GM18507 (cell line): ENCODE results near the gene PIM3.

ENCODE experiments used
- DNase-seq: peaks from one replicate; pipeline ENCODE4 v3.0.0; 2011; ENCODE audit warnings: low read depth; ENCODE audit not compliant: insufficient read length; ENCODE audit errors: extremely low spot score
- FAIRE-seq: peaks from 2 replicates; lab custom pipeline; 2011; peaks lifted over from hg19 to GRCh38; lab: Jason Lieb, UNC

Gene PIM3

DNA sequence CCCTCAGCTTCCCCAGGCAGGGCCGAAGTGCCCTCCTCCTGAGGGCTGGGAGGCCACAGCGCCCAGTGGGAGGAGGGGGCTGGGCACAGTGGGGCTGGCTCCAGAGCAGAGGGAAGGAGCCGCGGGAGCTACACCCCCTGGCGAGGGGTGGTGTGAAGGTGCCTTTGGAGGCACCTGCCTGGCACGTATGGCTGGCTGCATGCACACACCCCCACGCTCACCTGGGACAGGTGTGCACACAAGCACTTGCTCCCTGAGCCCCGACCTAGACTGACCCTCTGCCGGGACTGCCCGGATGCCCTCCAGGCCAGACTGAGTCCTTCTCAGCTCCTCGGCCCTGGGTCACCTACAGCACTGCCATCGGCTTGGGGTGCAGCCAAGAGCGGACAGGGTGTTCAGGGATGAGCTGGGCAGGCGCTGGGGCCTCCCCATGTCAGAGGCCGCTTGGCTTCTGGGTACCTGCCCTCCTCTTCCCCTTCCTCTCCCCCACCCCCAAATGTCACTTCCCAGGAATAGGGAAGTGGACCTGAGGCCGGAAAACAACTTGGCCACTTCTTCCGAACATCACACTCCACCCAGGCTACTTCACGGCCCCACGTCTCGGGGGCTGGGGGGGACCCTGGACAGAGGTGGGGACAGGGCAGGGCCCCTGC lies 7.4 kb upstream of the PIM3 start:
- FAIRE-seq (no peak), DNase-seq (no peak)

DNA sequence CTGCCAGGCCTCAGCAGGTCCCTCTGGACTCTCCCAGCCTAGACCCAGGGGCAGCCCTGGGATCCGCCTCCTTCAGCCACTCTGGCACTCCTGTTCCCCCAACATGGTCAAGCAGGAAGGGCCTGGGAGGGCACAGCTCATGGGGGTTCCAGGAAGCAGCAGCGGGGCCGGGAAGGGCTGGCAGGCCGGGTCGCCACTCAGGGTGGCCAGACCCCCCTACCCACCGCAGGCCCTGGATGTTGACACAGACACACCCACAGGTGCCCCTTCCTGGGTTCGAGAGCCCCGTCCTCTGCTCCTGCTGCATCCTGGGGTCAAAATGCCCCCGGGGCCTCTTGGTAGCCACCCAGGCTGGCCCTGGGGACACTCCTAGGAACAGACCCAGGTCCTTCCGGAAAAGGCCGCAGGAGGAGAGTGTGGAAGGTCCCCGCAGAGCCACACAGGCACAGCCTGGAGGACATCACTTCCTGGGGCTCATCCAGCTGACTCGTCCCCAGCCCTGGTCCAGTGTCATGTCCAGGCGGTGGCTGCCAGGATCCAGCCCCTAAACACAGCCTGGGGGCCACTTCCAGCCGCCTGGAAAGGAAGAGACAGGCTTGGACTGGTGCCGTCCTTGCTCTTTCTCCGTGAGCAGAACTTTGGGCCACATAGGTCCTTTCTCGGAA lies 6.8 kb upstream of the PIM3 start:
- FAIRE-seq (no peak), DNase-seq (no peak)

GRCh38 chr22:49954354-49954753 lies 6.2 kb upstream of the PIM3 start:
- DNase-seq (no peak), FAIRE-seq (no peak)

GRCh38 chr22:49954991-49955580 lies 5.5 kb upstream of the PIM3 start:
- FAIRE-seq (no peak), DNase-seq (no peak)

DNA sequence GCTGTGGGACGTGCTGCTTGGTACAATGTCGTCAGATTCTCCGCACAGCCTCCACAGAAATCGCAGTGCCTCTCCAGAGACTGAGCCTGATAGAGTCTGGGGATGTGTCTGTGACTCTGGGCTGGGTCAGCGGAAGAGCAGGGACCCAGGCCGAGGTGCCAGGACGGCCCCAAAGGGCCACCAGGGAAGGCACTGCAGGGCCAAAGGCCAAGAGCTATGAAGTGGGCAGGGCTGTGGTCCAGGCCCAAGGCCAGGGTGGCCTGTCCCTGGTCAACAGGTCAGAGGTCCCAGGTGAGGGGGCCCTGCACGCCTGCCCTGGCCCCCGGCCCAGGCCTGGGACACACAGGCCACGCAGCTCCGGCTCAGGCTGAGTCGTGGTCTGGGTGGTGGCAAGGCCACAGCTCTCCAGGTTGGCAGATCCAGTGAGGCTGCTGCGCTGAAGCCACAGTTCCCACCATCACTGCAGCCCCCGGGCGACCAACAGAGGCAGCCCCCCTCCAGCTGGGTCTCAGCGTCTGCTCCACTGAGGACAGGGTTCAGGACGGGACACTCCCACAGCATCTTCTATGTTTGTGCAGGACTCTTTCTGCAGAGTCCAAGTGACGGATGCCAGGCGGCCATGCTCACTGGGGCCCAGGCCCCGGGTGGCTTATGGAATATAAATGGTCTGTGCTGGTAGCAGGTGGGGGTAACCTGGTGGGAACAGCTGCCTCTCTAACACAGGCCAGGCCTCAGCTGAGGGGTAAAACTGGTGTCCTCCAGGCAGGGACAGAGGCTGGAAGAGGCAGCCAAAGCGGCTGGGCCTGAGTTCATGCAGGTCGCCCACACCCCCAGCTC lies 4.8 kb upstream of the PIM3 start:
- FAIRE-seq (no peak), DNase-seq (no peak)

- no peak for DNase-seq
- FAIRE-seq: no peak
These were observed 4.2 kb upstream of the PIM3 start for GRCh38 chr22:49956418-49956770.

DNA sequence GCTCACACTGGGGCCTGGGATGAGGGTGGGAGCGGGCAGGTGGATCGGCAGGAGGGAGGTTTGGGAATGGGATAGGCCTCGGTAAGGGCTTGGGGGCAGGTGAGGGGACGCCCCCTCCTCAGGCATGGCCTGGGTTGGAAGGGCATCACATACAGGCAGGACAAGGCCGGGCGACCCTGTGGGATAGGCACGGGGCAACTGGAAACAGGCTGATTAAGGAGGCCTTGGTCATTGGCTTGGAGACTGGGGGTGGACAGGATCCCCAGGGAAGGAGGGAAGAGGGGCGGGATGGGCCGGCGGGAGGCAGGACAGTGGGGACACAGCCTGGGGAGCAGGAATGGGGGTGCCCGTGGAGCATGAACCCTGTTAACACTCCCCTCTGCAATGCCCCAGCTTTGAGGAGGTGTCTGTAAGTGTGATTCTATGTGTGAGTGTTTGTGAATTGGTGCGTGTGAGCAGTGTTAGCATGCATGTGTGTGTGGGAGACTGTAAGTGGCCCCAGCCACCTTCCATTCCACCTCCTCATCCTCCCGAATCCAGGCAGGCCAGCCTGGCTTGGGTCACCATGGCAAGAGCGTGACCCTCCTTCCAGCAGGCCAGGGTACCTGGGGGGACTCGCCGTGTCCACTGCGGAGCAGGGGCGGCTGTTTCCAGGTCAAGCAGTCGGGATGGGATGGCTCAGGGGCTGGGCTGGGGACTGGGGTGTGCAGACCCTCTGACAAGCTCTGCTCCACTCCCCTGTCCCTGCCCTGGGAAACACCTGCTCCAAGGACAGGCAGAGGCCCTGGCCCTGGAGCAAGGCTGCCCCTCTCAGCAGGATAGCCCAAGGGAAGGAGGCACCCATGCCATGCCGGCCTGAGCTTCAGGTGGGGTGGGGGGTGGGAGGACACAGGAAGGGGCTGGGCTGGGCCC lies 3.4 kb upstream of the PIM3 start:
- no peak for FAIRE-seq
- DNase-seq: no peak

- no peak for DNase-seq
- FAIRE-seq: no peak
These were observed 2.7 kb upstream of the PIM3 start for GRCh38 chr22:49957826-49958365.

GRCh38 chr22:49958366-49958921 lies 2.1 kb upstream of the PIM3 start:
- DNase-seq (no peak), FAIRE-seq (no peak)

DNA sequence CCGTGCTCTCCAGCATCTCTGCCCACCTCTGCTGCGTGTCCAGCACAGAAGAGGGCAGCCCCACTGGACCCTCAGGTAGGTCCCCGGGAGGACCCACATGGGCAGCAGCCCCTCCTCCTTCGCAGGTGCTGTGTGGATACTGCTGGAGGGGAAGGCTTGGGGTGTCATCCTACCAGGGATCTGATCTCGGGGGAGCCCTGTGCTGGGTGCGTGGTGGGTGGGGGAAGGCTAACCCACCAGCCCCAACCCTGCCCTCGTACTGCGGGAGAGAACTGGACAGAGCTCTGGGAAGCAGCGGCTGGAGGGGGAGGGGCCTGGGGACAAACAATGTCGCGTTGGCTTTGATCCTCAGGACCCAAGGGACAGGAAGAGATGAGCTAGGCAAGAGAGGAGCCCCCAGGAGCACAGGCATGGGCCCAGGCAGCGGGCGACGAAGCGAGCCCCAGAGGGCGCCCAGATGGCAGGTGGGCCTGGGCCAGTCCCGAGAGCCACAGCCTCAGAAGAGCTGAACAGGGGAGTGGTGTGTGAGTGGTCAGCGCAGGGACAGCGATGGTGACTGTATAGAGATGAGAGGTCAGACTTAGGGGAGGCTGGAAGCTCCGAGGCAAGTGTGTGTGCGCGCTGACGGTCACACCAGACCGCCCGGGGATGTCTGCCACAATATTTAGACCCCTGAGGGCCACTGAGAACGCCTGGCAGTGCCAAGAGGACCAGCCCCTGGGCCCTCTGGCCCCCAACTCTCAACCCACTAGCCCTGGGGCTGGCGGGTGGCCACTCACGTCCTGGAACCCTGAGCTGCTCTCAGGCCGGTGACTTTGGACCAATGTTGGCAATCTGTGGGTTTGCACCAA lies 1.4 kb upstream of the PIM3 start:
- FAIRE-seq: no peak
- DNase-seq: no peak

DNA sequence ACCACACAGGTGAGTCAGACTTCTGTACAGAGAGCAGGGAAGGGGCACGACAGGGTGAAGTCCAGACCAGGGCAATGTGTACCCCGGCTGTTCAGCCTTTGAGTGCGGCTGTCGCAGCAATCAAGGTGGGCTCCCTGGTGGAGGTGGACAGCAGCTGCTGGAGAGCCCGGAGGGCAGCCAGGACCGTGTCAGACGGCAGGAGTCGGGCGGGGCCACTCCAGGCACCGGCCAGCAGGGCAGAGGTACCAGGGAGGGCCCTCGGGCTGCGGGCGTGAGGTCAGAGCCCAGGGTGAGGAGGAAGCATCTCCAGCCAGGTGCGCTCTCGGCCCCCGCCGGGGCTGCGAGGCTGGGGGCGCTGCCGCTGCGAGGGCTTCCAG lies 802 bp upstream of the PIM3 start:
- FAIRE-seq: no peak
- DNase-seq: no peak

DNA sequence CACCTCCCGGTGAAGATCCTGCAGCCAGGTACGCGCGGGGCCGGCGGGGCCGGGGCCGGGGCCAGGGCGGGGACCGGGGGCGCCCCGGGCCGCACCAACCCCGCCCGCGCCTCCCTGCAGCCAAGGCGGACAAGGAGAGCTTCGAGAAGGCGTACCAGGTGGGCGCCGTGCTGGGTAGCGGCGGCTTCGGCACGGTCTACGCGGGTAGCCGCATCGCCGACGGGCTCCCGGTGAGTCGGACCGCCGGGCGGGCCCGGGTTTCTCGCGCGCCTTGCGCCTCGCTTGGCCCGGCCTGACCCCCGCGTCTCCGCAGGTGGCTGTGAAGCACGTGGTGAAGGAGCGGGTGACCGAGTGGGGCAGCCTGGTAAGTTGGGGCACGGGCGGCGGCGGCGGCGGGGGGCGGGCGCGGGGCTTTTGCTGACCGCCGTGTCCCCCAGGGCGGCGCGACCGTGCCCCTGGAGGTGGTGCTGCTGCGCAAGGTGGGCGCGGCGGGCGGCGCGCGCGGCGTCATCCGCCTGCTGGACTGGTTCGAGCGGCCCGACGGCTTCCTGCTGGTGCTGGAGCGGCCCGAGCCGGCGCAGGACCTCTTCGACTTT lies 531 bp downstream of the PIM3 start:
- FAIRE-seq (no peak), DNase-seq (no peak)

DNA sequence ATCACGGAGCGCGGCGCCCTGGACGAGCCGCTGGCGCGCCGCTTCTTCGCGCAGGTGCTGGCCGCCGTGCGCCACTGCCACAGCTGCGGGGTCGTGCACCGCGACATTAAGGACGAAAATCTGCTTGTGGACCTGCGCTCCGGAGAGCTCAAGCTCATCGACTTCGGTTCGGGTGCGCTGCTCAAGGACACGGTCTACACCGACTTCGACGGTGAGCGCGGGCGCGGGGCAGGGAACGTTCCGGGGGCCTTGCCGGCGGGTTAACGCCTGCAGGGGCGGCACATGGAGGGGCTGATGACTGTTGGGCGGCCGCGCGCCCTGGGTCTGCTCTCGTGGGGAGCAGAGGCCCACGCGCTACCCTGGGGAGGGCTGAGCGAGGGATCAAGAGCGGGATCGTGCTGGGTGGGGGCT lies 1.0 kb downstream of the PIM3 start:
- FAIRE-seq (no peak), DNase-seq (no peak)

DNA sequence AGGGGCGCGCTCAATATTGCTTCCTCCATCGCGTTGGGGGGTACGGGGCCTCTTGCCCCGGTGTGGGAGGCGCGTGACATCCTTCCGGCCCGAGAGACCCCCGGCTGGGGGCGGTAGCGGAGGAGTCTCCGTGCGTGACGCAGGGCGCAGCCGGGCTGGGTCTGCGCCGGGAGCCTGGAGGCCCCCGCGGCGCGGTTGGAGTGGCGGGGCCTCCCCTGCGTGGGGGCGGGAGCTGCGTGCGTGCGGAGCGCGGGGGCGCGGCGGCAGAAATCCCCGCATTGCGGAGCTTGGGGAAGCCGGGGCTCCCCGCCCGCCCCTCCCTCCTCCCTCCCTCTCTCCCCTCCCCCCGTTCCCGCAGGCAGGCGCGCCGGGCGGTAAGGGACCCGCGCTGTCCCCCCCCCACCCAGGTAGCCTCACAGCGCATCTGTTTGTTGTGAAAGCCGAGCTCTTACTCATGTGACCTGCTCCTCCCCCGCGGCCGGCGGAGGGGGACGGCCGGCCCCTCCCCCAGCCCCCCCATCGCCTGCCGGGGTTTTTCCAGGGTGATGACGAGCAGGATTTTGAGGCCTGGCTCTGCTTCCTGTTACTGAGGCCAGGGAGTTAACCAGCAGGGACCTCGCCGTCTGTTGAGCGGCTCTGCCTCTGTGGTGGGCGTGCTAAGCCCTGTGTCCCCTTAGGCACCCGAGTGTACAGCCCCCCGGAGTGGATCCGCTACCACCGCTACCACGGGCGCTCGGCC lies 1.6 kb downstream of the PIM3 start:
- FAIRE-seq (peak; percentile 81), DNase-seq (no peak)

DNA sequence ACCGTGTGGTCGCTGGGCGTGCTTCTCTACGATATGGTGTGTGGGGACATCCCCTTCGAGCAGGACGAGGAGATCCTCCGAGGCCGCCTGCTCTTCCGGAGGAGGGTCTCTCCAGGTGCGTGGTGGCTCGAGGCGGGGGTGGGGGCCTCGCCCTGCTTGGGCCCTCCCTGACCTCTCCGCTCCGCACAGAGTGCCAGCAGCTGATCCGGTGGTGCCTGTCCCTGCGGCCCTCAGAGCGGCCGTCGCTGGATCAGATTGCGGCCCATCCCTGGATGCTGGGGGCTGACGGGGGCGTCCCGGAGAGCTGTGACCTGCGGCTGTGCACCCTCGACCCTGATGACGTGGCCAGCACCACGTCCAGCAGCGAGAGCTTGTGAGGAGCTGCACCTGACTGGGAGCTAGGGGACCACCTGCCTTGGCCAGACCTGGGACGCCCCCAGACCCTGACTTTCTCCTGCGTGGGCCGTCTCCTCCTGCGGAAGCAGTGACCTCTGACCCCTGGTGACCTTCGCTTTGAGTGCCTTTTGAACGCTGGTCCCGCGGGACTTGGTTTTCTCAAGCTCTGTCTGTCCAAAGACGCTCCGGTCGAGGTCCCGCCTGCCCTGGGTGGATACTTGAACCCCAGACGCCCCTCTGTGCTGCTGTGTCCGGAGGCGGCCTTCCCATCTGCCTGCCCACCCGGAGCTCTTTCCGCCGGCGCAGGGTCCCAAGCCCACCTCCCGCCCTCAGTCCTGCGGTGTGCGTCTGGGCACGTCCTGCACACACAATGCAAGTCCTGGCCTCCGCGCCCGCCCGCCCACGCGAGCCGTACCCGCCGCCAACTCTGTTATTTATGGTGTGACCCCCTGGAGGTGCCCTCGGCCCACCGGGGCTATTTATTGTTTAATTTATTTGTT lies 2.4 kb downstream of the PIM3 start:
- FAIRE-seq (peak; percentile 5), DNase-seq (no peak)

DNA sequence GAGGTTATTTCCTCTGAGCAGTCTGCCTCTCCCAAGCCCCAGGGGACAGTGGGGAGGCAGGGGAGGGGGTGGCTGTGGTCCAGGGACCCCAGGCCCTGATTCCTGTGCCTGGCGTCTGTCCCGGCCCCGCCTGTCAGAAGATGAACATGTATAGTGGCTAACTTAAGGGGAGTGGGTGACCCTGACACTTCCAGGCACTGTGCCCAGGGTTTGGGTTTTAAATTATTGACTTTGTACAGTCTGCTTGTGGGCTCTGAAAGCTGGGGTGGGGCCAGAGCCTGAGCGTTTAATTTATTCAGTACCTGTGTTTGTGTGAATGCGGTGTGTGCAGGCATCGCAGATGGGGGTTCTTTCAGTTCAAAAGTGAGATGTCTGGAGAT lies 3.1 kb downstream of the PIM3 start:
- DNase-seq (no peak), FAIRE-seq (no peak)
